Stimulated activated CD4-positive, alpha-beta T cell treated with anti-CD3 and anti-CD28 coated beads, Interleukin-1b, Interleukin-23, amount 100 ng/mL, for 24 hours (primary cell): Measurements from ENCODE around the gene RCOR2.

Source experiments
- DNase-seq, 4 experiments: peaks; one replicate each; pipeline ENCODE4 v3.0.0-alpha.2; 2020; ENCODE audit warnings: low read depth in 4 of 4, low spot score in 1 of 4

The RCOR2 gene

GRCh38 chr11:63907808-63908530, 9.0 kb downstream of the RCOR2 start:
- no peak for DNase-seq

GRCh38 chr11:63907063-63907462, 9.9 kb downstream of the RCOR2 start:
- no peak for DNase-seq

- peak in 3 of 4 experiments; percentile 34 to 38 (median 36) for DNase-seq
Observed at GRCh38 chr11:63906585-63906984, 10.4 kb downstream of the RCOR2 start.

GRCh38 chr11:63906087-63906486, 10.9 kb downstream of the RCOR2 start:
- DNase-seq = no peak

- DNase-seq = no peak
Observed at GRCh38 chr11:63905179-63905578, 11.8 kb downstream of the RCOR2 start.

- no peak for DNase-seq
Observed at GRCh38 chr11:63904743-63905142, 12.2 kb downstream of the RCOR2 start.

- DNase-seq = no peak
Observed at GRCh38 chr11:63903884-63904283, 13.1 kb downstream of the RCOR2 start.

- DNase-seq = no peak
Observed at GRCh38 chr11:63901660-63902059, 15.3 kb downstream of the RCOR2 start.

GRCh38 chr11:63897459-63898146, 19.4 kb downstream of the RCOR2 start:
- DNase-seq = no peak

- DNase-seq = no peak
Observed at GRCh38 chr11:63896071-63896470, 20.9 kb downstream of the RCOR2 start.

- DNase-seq = no peak
Observed at GRCh38 chr11:63893355-63893754, 23.6 kb downstream of the RCOR2 start.

- DNase-seq = no peak
Observed at GRCh38 chr11:63892228-63892627, 24.7 kb downstream of the RCOR2 start.

- no peak for DNase-seq
Observed at GRCh38 chr11:63890368-63890767, 26.6 kb downstream of the RCOR2 start.

GRCh38 chr11:63889344-63889743, 27.6 kb downstream of the RCOR2 start:
- DNase-seq = no peak

- DNase-seq = peak in 3 of 4 experiments; percentile 36 to 55 (median 36)
Observed at GRCh38 chr11:63888170-63889086, 28.5 kb downstream of the RCOR2 start.

- no peak for DNase-seq
Observed at GRCh38 chr11:63887386-63887999, 29.5 kb downstream of the RCOR2 start.

GRCh38 chr11:63884196-63884932, 32.6 kb downstream of the RCOR2 start:
- DNase-seq = no peak

- DNase-seq = no peak
Observed at GRCh38 chr11:63883791-63884190, 33.2 kb downstream of the RCOR2 start.

- DNase-seq = no peak
Observed at GRCh38 chr11:63882555-63883242, 34.3 kb downstream of the RCOR2 start.

GRCh38 chr11:63880403-63880790, 36.6 kb downstream of the RCOR2 start:
- DNase-seq = no peak
